GM19455 (cell line): ENCODE data around the gene SV2C.
"Not testable (repeated sequence)": the region's sequence is repeated elsewhere in the genome, so short reads cannot be mapped to it uniquely, and the experiment has no call there.

ENCODE experiments used
- ATAC-seq: cut with Tn5 transposase; IDR thresholded peaks from one replicate; pipeline ENCODE4 v1.9.1; 2021; ENCODE audit not compliant: unreplicated experiment

SV2C gene

GRCh38 chr5:76082772-76083554, at the start of gene SV2C:
Gene SV2C (plus strand): TSS chr5:76083383. CDS start chr5:76131751, 48,368 bp downstream.
- ATAC-seq: no peak

GRCh38 chr5:76037736-76038151, 45.4 kb upstream of the SV2C start:
- ATAC-seq: not testable (repeated sequence)

- no peak for ATAC-seq
Measured at GRCh38 chr5:76038212-76038611, 45.0 kb upstream of the SV2C start.

DNA sequence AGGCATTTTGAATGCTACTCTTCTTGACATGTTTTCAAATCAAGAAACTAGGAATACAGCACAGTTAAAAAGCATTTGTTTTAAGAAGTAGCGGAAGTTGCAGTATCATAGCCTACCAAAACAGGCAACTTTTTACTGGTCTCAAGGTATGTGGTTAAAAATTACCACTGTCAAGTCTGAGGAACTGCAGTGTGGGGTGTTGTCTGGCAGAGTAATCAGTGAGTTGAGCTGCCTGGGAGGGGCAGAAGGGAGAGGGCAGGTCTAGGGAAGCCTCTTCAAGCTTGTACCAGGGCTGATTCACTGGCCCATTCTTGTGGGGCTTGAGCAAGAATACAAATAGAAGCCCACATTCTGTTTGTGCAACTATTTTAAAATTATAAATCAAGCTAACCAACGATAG, 42.4 kb upstream of the SV2C start:
- ATAC-seq: no peak

- no peak for ATAC-seq
Measured at GRCh38 chr5:76041863-76042262, 41.3 kb upstream of the SV2C start.

DNA sequence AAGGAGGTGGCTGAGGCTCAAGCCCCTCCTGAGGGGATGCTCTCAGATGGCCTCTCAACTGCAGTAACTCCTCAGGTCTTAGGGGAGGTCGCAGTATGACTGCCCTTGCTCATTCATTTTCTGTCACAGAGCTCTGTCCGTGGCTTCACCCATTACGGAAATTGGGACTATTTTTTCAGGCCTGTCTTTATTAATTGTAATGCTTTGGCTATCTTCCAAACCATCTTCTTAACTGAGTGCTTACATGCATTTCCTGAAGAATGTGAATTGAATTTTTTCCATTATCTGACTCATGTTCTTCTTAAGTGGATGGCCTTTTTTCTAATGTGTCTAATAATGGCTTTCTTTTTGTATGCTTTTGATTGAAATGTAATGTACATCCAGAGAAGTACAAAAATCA, 36.4 kb upstream of the SV2C start:
- no peak for ATAC-seq

DNA sequence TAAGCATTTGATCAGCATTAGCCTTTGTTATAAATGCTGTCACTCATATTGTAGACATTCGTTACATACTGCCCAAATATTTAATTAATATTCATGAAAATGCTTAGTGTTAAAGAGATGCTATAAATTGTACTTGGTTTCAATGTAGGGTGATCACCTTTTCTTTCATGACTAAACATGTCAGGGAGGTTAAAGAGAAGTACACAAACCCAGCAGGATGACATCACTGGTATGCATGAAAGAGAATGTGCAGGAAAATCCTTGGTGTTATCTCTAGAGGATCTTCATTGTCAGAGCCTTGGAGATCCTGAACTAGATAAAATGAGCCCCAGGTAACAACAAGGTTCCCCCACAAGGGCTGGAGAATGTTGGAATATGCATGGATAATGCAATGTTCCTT, 33.0 kb upstream of the SV2C start:
- no peak for ATAC-seq

- ATAC-seq: no peak
Measured at GRCh38 chr5:76062502-76063041, 20.6 kb upstream of the SV2C start.

- ATAC-seq: no peak
Measured at GRCh38 chr5:76065258-76065657, 17.9 kb upstream of the SV2C start.

DNA sequence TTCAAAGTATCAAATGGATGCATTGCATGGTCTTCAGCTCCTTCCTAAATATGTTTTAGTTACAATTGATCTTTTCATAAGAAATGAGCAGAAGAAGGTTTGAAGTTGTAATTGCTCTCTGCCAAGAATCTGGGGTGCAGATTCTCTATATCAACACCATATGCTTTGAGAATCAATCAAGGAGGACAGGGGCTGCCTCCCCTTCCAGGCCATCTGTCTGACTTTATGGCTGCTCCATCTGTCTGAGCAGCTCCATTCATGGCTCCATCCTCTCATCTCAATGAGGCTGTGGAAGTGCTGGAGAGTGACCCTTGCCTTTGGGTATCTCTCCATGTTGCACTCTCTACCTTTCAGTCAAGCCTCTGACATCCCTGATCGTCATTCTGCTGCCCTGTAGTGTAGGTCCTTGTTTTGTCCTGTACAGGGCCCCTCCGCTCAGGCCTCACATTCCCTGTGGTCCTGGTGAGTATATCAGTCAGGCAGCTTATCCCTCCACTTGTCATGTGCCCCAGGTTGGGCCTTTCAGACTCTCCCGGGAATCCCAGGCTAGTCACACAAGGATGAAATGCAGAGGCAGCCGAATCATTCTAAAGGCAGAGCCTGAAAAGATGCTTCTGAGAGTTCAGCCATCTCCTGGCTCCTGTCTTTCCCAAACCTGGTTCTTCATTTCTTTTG, 14.0 kb upstream of the SV2C start:
- no peak for ATAC-seq

DNA sequence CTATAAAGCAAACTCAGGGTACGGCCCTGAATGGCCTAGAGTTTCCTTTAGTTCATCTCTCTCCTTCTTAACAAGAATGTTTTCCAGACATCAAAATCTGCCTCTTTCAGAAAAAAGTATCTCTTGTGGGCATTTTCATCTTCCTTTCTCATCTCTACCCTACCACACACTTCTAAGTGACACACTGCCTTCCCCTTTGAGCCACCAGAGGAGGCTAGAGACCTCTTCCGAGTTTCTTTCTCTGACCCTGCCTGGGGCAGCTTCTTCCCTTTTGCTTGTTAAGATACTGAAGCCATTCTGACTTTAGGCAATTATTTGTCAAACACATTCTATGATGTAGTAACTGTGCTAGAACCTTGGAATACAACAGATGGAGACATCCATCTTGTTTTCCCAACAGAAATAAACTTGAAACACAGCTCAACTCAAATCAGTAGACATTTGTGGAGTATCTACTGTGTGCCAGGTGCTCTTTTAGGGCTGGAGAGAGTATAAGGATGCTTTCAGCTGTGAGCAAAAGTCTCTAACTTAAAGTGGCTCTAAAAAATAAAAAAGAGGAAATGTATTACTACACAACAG, 8.6 kb upstream of the SV2C start:
- no peak for ATAC-seq

DNA sequence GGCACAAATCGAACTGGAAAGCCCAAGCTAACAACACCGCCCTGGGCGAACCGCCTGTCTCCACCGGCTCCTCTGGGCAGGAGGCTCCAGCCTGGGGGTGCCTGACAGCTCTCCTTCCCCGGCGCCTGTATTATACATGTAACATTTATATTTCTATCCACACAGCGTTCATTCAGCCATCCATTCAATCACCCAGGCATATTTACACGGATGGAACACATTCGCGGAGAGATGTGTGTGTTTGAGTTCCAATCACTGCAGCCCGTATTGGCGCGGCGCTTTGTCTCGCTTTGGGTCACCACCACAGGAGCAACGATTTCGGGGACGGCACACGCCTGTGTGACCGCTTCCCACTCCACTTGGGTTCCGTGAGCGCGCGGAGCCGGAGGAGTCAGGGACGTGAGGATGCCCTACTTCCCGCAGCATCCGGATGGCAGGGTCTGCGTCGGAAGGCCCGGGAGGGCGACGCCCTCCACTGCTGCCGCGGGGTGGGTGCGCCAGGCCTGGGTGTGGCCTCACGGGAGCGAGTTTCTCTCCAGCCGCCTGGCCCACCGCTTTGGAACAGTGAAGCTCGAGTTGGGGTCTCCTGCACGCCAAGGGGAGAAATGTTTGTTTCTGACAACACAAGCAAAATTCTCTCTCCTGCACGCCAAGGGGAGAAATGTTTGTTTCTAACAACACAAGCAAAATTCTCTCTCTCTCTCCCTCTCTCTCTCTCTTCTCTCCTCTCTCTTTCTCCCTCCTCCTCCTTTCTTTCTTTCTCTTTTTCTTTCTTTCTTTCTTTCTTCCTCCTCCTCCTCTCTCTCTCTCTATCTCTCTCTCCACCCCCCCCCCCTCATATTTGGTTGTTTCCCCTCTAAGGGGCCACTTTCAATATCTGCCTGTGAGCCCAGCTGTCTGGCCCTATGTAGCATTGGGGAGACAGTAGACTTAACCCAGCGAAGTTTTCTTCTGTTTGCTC, 1.1 kb upstream of the SV2C start:
- ATAC-seq: no peak

DNA sequence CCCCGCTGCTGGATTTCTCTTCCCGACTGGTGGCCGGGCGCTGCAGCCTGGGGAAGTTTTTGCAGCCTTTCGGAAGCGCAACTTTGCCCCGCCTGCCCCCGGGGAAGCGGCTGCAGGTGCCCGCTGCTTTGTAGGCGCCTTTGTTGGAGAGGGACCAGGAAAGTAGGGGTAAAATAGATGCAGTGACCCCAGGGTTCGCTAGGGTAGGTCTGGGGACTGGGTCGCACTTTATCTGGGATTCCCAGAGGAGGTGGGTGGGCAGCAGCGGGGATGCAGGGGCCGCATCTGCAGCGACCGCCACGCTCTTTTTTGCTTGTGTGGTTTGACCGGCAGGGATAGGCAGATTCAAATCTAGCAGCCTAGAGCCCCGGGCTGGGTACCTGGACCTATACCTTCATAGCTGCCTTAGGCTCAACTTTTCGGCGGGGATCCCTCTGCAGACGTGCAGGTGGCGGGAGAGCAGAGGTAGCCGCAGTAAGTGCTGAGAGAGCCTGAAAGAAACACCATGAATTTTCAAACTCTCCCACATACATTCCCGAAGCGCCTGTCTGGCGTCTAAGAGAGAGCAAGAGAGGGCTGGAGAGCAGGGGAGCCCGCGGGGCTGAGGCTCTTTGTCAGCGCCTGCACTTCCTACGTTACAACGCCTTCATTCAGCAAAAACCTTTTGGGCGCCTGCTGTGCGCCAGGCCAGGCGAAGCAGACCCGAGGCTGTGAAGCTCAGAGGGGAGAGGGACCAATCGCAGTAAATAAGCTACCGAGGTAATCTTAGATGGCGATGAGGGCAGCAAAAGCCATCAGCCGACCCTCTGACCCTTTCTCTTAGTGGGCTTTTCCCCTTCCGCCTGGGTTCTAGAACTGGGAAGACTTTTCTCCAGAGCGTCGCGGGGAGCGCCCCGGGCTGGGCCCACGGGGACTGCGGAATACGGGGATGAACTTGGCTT, 642 bp downstream of the SV2C start:
- ATAC-seq: no peak

DNA sequence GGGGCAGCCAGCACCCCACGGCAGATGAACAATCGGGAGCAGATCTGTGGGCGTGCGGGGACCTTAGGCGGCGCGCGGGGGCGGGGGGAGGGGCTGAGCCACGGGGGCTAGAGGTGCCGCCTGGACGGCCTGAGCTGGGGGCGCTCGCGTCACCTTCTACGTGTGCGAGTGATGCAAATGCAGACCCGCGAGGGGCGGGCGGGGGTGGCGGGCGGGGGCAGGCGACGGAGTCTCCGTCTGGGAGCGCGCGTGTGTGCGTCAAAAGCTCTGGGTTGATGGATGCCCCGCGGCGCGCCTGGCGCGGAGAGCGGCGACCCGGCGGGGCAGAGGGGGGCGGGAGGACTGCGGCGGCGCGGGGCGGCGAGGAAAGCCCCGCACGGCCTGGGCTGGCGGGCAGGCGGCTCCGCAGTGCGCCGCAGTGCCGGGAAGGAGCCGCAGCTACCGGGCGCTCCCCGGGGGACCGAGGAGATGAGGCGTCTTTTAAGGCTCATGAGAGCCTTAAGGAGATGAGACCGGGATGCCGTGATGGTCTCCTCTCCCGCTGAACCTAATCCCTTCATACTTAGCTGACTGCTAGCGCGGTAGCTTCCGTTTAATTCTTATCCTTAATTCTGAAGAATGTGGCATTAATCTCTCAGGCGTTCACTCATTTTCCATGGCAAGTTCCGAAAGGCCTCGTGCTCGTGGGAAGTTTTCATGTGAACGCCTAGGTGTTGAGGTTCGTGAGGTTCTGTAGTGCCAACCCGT, 1.5 kb downstream of the SV2C start:
- ATAC-seq: no peak

GRCh38 chr5:76085243-76085579, 2.0 kb downstream of the SV2C start:
- ATAC-seq: no peak

GRCh38 chr5:76086095-76086494, 2.9 kb downstream of the SV2C start:
- no peak for ATAC-seq

DNA sequence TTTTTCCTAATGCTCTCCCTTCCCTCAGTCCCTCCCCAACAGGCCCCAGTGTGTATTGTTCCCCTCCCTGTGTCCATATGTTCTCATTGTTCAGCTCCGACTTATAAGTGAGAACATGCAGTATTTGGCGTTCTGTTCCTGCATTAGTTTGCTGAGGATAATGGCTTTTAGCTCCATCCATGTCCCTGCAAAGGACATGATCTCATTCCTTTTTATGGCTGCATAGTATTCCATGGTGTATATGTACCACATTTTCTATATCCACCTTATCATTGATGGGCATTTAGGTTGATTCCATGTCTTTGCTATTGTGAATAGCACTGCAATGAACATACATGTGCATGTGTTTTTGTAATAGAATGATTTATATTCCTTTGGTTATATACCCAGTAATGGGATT, 6.0 kb downstream of the SV2C start:
- not testable (repeated sequence) for ATAC-seq

- ATAC-seq: no peak
Measured at GRCh38 chr5:76091351-76091750, 8.2 kb downstream of the SV2C start.

DNA sequence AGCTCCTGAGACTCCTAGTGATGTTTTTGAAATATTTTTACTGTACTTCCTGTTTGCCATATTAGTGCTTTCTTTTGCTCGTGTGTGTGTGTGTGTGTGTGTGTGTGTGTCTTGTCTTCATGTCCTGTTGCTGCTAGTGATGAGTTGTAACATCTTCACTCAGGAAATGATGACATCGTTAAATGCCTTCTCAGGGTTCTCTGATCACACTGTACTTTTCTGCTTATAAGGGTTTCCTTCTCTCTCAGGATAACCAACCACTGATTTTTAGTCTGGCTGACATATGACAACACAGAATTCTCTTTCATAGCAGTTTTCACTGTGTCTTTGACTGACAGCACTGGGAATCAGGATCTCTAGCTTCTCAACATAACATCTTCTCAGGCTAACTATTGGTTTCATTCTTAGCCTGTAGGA, 16.1 kb downstream of the SV2C start:
- no peak for ATAC-seq
